Measurements from ENCODE around the gene HOXD3. TPM values are rescaled to one million over a fixed set of nuclear protein-coding genes. Genes with fewer than 3 reads are reported as not detected.

HOXD3 gene
- total RNA-seq, 1 donor from 2014 or later, result not detected

DNA sequence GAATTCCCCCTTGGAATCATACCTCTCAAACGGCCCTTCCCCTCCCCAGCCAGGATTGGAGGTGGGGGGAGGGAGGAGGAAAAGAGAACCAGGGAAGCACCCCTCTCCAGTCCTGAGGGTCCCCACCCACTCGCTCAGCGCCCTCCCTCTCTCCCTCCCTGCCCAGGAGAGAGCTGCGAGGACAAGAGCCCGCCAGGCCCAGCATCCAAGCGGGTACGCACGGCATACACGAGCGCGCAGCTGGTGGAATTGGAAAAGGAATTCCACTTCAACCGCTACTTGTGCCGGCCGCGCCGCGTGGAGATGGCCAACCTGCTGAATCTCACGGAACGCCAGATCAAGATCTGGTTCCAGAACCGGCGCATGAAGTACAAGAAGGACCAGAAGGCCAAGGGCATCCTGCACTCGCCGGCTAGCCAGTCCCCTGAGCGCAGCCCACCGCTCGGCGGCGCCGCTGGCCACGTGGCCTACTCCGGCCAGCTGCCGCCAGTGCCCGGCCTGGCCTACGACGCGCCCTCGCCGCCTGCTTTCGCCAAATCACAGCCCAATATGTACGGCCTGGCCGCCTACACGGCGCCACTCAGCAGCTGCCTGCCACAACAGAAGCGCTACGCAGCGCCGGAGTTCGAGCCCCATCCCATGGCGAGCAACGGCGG, 14.4 kb downstream of the HOXD3 start:
- Mint-ChIP-seq H3K4me1 (ENCODE audit: low read depth) (no peaks in the 10 kb centered on the region), H3K9me3 (ENCODE audit: low read depth) (peaks cover 3% of the 10 kb centered on the region), H3K36me3 (ENCODE audit: low read depth) (peaks cover 2% of the 10 kb centered on the region), H3K27me3 (ENCODE audit: low read depth) (peaks cover 74% of the 10 kb centered on the region), H3K4me3 (ENCODE audit: unreplicated experiment) (no peak overlapping the region), H3K27ac (ENCODE audit: unreplicated experiment) (no peak overlapping the region)
- TF ChIP-seq, protein P1, sequence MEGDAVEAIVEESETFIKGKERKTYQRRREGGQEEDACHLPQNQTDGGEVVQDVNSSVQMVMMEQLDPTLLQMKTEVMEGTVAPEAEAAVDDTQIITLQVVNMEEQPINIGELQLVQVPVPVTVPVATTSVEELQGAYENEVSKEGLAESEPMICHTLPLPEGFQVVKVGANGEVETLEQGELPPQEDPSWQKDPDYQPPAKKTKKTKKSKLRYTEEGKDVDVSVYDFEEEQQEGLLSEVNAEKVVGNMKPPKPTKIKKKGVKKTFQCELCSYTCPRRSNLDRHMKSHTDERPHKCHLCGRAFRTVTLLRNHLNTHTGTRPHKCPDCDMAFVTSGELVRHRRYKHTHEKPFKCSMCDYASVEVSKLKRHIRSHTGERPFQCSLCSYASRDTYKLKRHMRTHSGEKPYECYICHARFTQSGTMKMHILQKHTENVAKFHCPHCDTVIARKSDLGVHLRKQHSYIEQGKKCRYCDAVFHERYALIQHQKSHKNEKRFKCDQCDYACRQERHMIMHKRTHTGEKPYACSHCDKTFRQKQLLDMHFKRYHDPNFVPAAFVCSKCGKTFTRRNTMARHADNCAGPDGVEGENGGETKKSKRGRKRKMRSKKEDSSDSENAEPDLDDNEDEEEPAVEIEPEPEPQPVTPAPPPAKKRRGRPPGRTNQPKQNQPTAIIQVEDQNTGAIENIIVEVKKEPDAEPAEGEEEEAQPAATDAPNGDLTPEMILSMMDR (IDR thresholded peaks at IDR 0.05), result no peak
- DNase-seq (ENCODE audit: low spot score), result no peak

DNA sequence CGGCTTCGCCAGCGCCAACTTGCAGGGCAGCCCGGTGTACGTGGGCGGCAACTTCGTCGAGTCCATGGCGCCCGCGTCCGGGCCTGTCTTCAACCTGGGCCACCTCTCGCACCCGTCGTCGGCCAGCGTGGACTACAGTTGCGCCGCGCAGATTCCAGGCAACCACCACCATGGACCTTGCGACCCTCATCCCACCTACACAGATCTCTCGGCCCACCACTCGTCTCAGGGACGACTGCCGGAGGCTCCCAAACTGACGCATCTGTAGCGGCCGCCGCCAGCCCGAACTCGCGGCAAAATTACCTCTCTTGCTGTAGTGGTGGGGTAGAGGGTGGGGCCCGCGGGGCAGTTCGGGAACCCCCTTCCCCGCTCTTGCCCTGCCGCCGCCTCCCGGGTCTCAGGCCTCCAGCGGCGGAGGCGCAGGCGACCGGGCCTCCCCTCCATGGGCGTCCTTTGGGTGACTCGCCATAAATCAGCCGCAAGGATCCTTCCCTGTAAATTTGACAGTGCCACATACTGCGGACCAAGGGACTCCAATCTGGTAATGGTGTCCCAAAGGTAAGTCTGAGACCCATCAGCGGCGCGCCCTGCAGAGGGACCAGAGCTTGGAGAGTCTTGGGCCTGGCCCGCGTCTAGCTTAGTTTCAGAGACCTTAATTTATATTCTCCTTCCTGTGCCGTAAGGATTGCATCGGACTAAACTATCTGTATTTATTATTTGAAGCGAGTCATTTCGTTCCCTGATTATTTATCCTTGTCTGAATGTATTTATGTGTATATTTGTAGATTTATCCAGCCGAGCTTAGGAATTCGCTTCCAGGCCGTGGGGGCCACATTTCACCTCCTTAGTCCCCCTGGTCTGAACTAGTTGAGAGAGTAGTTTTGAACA, 15.1 kb downstream of the HOXD3 start:
- no peak for DNase-seq (ENCODE audit: low spot score)
- H3K27ac Mint-ChIP-seq (ENCODE audit: unreplicated experiment), result no peak overlapping the region
- H3K36me3 Mint-ChIP-seq (ENCODE audit: low read depth), result peaks cover 4% of the 10 kb centered on the region

DNA sequence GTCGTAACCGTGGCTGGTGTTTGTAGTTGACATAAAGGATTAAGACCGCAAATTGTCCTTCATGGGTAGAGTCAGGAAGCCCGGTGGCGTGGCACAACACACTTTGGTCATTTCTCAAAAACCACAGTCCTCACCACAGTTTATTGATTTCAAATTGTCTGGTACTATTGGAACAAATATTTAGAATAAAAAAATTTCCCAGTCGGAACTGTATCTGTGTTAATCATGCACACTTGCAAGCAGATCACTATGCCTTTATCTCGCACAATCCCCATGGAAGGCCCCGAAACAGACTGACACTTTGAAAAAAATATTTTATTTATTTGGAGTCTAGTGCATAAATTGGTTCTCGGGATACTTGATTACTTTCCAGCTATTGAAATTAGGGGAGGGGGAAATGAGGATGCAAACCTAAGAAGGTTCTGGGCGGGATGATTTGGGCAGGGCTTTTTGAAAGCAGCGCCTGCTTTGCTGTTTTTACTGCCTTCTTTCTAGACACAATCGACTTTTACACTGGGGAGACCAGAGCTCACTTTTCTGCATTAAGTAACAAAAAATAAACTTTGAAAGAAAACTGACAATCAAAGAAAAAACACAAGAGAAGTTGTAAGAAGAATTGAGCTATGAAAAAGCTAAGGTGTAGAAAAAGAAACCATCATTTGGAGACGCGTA, 15.9 kb downstream of the HOXD3 start:
- peaks cover 5% of the 10 kb centered on the region for H3K9me3 Mint-ChIP-seq (ENCODE audit: low read depth)
- TF ChIP-seq, protein P1 (IDR thresholded peaks at IDR 0.05), result no peak
- no peaks in the 10 kb centered on the region for H3K4me1 Mint-ChIP-seq (ENCODE audit: low read depth)
- H3K36me3 Mint-ChIP-seq (ENCODE audit: low read depth), result peaks cover 4% of the 10 kb centered on the region
- no peak overlapping the region for H3K4me3 Mint-ChIP-seq (ENCODE audit: unreplicated experiment)
- H3K27me3 Mint-ChIP-seq (ENCODE audit: low read depth), result peaks cover 73% of the 10 kb centered on the region
- no peak overlapping the region for H3K27ac Mint-ChIP-seq (ENCODE audit: unreplicated experiment)
- DNase-seq (ENCODE audit: low spot score), result no peak

More for the DNA sequence above, 15.1 kb downstream of the HOXD3 start:
- Mint-ChIP-seq H3K9me3 (ENCODE audit: low read depth) (peaks cover 5% of the 10 kb centered on the region), H3K4me3 (ENCODE audit: unreplicated experiment) (no peak overlapping the region), H3K27me3 (ENCODE audit: low read depth) (peaks cover 74% of the 10 kb centered on the region), H3K4me1 (ENCODE audit: low read depth) (no peaks in the 10 kb centered on the region)
- TF ChIP-seq, protein P1 (IDR thresholded peaks at IDR 0.05), result no peak

DNA sequence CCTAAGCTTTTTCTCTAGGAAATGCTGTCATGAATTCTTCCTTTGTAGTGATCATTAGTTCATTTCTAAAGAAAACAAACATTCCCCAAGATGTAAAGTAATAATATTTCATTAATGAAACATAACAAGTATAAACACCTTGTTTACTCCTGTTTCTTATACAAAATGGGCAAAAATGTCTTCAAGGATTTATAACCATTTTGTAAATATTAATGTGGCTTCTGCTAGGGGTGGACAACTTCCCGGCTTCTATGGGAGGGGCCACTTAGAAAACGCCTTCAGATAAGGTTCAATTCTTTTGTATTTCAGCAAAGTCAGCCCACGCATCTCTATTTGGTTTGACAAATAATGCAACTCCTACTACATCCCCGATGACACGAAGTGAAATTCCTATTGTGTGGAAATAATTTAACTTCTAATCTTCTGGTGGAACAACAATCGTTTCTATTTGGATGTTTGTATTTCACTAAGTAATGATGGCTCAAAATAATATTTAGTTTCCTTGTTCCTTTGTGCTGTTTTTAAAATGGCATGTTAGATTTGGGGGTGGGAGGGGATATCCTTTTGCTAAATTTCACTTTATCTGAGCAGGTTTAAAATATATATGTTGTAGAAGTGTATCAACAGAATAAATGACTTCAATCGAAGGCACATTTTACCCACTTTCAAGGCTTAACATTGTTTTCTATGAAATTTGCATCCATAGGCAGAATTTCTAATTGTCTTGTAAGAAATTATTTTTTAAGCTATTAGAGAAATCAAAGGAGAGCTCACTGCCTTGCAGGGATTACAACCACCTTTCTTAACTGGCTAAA, 16.7 kb downstream of the HOXD3 start:
- no peaks in the 10 kb centered on the region for H3K4me1 Mint-ChIP-seq (ENCODE audit: low read depth)
- TF ChIP-seq, protein P1 (IDR thresholded peaks at IDR 0.05), result no peak
- no peak for DNase-seq (ENCODE audit: low spot score)
- no peak overlapping the region for H3K4me3 Mint-ChIP-seq (ENCODE audit: unreplicated experiment)
- H3K36me3 Mint-ChIP-seq (ENCODE audit: low read depth), result peaks cover 4% of the 10 kb centered on the region
- H3K9me3 Mint-ChIP-seq (ENCODE audit: low read depth), result peaks cover 5% of the 10 kb centered on the region
- H3K27ac Mint-ChIP-seq (ENCODE audit: unreplicated experiment), result no peak overlapping the region
- peaks cover 78% of the 10 kb centered on the region for H3K27me3 Mint-ChIP-seq (ENCODE audit: low read depth)
